ENCODE results near the gene SLIT1.

SLIT1 gene

GRCh38 chr10:97185326-97186058, at the start of gene SLIT1:
TSS of gene SLIT1 (minus strand) at chr10:97185959. CDS start at chr10:97185674, 285 bp downstream.
- DNase-seq: peak; percentile 67

DNA sequence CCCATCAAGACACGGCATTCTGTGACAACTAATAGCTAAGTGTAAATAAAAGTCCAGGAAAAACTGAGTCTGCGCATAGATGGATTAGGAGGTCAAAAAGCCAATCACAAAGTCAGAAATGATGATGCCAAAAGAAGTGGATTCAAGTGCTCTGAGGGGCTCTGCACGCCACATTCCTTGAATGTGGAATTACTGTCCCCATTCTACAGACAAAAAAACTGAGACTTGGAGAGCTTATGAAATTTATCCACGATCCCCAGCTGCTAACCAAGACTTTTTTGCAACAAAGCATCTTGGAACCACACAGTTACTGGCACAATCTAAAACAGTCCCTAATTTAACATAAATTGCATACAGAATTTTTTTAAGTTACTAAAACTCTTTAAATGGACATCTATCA, 49.6 kb upstream of the SLIT1 start:
- DNase-seq: no peak

GRCh38 chr10:97234400-97234799, 48.6 kb upstream of the SLIT1 start:
- no peak for DNase-seq

GRCh38 chr10:97230146-97230545, 44.4 kb upstream of the SLIT1 start:
- no peak for DNase-seq

DNA sequence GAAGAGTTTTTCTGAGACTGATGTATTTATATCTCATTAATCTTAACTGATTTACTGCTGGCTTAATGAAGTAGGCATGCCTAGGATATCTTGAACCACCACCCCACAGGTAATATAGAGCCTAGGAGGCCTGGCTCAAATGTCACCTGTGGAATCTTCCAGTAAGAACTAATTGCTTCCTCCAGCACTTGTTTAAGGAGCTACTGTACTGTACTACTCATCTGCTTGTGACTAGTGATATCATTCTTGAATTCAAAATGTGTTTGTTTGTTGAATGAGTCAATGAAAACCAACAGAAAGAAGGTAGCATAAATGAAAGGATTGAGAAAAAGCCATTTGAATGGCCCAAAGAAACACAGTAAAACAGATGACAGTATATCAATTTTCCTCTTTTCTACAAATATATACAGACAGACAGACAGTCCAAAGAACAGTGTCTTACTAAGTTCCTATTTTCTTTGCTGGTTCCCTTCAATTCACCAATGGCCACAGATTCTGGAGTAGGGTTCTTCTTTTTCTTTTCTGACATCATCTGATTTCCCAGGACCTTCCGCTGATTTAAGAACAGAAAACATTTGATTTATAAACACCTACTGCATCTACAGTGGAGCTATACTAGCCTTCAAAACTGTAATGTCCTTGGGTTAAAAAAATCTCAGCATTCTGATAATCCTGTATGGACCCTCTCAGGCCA, 43.7 kb upstream of the SLIT1 start:
- DNase-seq: no peak

DNA sequence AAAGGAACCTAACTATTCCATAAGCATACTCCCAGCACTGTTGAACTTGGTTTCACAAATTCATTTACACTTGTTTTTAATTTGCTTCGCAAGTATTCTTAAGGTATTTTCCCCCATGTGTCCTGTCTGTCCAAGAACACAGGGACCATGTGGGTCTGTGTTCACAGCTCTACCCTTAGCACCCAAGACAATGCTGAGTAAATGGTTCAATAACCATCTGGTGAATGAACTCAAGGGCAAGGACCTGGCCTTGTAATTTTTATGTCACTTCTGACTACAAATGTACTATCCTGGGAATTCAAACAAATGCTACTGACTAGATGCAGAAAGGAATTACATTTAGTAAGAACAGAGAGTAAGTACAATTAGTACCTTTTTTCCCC, 43.0 kb upstream of the SLIT1 start:
- no peak for DNase-seq

DNA sequence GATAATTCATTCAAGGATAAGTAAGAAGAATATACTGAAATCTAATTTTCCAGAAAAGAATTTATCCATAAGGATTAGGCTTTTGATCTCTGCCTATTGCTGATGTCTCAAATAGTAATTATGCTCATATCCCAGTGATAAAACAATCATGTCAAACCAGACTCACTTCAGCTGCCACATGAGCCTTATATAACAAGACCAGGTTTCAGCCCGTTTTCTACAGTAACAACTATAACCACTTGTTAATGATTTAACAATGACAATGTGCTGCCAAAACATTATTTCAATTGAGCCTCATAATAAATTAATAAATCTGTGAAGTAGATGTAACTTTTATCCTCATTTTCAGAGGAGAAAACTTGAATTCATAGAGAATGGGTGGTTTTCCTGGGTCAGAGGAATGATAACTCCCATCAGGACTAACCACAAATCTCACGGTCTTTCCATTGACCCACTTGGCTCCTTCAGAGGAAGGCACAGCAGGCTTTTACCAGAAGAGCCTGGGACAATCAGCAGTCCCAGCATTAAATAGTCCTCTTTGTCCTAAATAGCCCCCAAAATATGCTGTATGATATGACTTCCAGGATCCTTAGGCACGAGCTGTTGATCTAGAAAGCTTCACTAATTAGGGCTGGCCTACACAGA, 42.5 kb upstream of the SLIT1 start:
- no peak for DNase-seq

- no peak for DNase-seq
These were observed 40.6 kb upstream of the SLIT1 start for GRCh38 chr10:97226398-97226797.

- DNase-seq: no peak
These were observed 39.0 kb upstream of the SLIT1 start for GRCh38 chr10:97224483-97225435.

- DNase-seq: no peak
These were observed 36.7 kb upstream of the SLIT1 start for GRCh38 chr10:97222326-97222961.

DNA sequence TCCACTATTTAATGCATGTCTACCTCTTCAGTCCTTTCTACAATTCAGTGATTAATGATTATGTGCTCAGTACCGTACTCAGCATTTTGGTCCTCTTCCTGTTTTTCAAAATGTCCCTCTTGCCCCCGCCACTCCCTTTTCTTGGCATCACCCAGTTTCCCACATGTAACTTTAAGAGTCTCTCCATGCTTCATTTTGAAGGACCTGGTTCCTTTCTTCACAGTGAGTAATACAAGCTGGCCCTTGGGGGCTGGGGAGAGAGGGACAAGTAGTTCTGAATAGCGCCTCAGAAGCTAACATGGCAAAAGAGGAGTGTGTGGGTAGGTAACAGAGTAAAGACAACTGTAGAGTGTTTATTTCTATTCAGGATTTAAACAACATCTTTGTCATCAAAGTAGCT, 34.6 kb upstream of the SLIT1 start:
- no peak for DNase-seq

DNA sequence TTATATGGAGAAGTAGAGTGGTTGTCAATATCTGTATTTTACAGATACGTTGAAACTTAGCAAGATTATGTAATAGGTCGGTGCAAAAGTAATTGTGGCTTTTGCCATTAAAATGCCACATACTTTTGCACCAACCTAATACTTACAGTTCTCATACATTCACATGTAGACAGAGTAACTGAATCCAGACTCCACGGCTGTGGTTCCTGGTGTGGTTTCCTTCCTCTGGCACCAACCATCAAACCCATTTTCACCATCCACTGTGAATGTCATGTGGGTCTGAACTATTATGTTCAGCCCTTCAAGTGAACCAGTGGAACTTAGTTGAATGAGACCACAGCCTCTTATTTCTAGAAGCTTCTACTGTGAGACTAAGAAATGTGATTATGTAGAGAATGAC, 31.5 kb upstream of the SLIT1 start:
- DNase-seq: no peak

DNA sequence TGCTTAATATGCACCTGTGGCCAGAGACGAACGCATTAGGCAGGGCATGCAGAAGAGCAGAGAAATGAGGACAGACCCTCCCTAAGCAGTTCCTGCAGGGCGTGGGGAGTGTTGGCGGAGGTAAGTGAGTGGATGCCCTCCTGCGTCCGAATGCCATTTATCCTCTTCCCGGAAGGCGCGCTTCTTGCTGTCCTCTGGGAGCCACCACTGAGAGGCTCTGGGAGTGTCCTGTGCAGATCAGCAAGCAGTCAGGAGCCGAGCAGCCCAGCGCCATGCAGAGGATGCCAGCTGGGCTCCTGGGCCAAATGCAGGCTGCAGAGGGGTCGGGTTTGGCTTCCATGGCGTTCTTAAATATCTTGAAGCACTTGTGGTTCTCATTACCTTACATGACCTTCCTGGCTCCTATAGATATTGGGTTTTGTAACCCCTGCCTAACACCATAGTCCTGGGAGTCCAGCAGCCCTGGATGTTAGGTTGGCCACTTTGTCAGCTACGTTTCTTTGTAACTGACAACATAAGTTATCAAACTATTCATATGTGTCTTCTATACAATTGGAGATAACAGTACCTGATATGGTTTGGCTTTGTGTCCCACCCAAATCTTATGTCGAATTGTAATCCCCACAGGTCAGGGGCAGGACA, 30.0 kb upstream of the SLIT1 start:
- no peak for DNase-seq

- DNase-seq: no peak
These were observed 27.7 kb upstream of the SLIT1 start for GRCh38 chr10:97213431-97213830.

DNA sequence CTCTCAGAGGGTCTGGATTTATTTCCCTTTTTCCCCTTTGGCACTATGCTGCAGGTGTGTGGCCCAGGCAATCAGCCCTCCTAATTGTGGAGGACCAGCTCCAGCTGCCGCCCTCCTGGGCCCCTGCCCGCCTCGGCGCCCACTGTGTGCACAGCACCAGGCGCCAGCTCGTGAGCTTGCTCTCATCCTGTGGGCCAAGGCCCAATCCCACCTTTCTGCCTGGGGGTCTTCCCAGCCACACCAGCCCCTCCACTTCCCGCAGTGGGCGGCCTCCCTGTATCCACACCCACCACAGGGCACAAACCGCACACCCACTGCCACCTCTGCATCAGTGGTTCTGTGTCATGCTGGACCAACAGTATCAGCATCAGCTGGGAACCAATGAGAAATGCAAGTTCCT, 25.5 kb upstream of the SLIT1 start:
- no peak for DNase-seq

DNA sequence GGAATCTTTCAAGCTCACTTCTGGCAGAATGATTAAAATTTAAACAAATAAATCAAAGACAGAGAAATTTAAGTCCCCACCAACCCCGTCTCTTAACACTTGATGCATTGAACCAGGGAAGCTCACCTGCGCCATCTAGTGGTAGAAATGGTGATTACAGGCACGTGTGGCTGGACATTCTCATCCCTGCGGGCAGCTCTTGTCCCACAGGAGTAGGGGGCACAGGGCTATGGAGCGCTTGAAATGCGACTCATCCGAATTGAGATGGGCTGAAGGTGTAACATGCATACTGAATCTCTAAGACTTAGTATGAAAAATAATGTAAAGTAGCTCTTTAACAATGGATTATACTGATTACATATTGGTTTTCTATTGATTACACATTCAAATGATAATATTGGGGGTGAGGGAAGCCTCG, 24.8 kb upstream of the SLIT1 start:
- DNase-seq: peak; percentile 57

DNA sequence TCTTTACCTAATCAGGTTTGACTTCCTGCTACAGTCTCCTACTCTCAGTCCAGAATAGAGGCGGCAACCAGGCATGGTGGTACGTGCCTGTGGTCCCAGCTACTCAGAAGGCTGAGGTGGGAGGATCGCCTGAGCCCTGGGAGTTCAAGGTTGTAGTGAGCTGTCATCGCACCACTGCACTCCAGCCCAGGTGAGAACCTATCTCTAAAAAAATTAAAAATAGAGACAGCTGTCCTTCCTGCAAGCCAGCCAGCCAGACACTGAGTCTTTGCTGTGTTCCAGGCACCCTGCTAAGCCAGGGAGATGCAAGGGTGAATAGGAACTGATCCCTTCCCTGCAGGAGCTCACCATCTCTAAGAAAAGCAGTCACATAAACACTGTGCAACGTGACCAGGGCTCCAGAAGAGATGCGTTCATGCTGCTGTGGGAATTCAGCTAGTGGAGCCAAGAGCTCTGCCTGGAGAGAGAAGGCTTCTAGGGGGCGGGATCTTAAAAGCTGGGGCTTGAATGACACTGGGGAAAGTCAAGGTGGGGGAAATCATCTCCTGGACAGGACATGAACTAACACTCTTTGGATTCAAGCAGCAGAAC, 22.1 kb upstream of the SLIT1 start:
- no peak for DNase-seq

- DNase-seq: no peak
These were observed 21.4 kb upstream of the SLIT1 start for GRCh38 chr10:97207131-97207530.

DNA sequence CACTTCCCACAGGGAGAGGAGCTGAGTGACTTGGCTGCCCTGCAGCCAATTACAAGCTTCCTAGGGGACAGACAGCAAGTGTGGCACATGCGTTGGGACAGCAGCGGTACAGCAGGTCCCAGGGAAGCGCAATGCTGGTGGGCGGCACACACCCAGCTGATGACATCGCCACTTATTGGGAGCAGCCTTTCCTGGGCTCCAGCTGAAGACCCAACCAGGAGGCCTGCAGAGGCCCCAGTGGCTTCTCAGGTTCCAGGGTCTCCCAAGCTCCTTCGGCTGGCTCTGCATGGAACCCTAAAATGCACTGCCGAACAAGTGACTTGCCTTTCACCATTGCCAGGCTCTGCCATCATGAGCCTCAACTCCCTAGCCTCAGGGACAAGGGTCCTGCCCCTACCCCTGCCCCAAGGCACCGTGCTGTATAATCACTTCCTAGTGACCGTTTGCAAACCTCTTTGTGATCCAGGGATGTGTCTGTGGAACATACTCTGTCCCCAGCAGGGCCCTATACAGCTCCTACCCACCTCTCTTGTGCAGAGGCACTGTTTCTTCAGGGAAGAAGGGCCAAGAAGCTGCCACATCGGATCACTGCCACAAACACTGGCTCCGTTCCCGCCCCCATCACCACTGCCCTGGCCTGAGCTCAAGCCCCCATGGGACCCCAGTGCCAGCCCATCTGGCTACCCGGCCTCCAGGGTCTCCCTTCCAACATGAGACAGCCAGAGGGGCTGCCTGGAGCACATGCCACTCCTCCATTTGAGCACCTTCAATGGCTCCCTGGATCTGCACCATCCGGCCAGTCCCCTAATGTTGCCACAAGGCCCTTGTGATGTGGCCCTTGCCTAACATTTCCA, 19.3 kb upstream of the SLIT1 start:
- no peak for DNase-seq

GRCh38 chr10:97203220-97203619, 17.5 kb upstream of the SLIT1 start:
- no peak for DNase-seq

DNA sequence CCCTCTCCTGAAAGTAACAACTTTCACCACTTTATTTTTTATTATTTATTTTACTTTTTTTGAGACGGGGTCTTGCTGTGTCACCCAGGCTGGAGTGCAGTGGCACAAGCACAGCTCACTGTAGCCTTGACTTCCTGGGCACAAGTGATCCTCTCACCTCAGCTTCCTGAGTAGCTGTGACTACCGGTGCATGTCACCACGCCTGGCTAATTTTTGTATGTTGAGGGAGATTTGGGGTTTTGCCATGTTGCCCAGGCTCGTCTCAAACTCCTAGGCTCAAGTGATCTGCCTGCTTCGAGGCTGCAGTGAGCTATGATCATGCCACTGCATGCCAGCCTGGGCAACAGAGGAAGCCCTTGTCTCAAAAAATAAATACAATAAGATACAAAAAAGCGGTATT, 14.9 kb upstream of the SLIT1 start:
- no peak for DNase-seq

Measured in NCI-H1436 (cell line).